ENCODE results near the gene GTF2F2. TPM values are rescaled to one million over a fixed set of nuclear protein-coding genes. Genes with fewer than 3 reads are reported as not detected.

The GTF2F2 gene
- total and polyA plus RNA-seq, 2 donors (not counting 1 experiment from before 2014, with no cell fraction given), result 5.9 to 19.6 TPM

DNA sequence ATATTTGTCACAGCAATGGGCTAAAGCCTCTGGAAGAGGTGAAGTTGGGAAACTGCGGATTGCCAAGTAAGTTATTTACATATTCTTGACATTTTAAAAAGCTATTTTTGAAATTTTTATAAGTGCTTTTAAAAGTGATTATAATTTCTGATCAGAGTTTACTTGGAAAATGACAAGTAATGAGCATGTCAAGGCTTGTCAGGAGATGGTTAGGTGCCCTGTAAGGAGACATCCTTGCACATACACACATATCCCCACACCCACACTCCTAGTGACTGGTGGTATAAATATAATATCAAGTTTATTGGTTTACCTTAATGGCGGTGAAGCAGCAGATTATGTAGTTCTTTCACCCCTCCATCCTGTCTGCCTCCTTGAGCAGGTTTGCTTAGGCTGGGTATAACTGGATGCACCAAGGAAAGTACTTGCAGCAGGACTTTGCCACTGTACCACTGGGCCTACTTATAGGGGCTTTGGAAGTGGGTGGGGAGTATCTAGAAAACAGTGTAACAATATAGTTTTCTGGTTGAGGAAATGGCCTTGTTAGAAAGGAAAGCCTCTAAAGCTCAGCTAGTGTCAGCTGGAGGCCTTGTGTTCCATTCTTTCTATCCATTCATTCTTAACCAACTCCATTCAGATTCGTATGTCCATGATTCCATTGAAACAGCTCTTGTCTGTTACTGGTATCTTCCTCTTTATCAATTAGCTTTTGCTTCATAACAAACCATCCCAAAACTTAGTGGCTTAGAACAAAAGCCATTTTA is 16.6 kb downstream of the GTF2F2 start:
- Mint-ChIP-seq H3K4me3 (no peak overlapping the region), H3K27me3 (no peaks in the 10 kb centered on the region), H3K4me1 (peaks cover 37% of the 10 kb centered on the region), H3K9me3 (ENCODE audit: insufficient read depth) (peaks cover 3% of the 10 kb centered on the region), H3K27ac (no peak overlapping the region)
- CTCF ChIA-PET, result no interaction called here
- intact Hi-C loops (cut with micrococcal nuclease), result no loop called here
- DNase-seq (no peak), ATAC-seq (ENCODE audit: low read depth) (no peak)
- TF ChIP-seq EZH2 (IDR thresholded peaks at IDR 0.05; ENCODE audit: borderline replicate concordance, insufficient read depth, low read depth, low read length, poor library complexity, severe bottlenecking), result no peak
- TF ChIP-seq, protein P1, sequence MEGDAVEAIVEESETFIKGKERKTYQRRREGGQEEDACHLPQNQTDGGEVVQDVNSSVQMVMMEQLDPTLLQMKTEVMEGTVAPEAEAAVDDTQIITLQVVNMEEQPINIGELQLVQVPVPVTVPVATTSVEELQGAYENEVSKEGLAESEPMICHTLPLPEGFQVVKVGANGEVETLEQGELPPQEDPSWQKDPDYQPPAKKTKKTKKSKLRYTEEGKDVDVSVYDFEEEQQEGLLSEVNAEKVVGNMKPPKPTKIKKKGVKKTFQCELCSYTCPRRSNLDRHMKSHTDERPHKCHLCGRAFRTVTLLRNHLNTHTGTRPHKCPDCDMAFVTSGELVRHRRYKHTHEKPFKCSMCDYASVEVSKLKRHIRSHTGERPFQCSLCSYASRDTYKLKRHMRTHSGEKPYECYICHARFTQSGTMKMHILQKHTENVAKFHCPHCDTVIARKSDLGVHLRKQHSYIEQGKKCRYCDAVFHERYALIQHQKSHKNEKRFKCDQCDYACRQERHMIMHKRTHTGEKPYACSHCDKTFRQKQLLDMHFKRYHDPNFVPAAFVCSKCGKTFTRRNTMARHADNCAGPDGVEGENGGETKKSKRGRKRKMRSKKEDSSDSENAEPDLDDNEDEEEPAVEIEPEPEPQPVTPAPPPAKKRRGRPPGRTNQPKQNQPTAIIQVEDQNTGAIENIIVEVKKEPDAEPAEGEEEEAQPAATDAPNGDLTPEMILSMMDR (IDR thresholded peaks at IDR 0.05), result no peak
- H3K27me3 ChIP-seq (replicated peaks in 1 of 4; ENCODE audit: control extremely low read depth in 1 of 4, control insufficient read depth in 3 of 4, insufficient read depth in 4 of 4, low read length in 3 of 4), result no peaks in the 10 kb centered on the region
- peaks cover 34% of the 10 kb centered on the region for H4K20me1 ChIP-seq (ENCODE audit: control insufficient read depth, insufficient read depth, low read length, poor library complexity, severe bottlenecking)
- H3K9me3 ChIP-seq (ENCODE audit: control extremely low read depth in 1 of 3, control insufficient read depth in 2 of 3, insufficient read depth in 1 of 3, low read length in 2 of 3), result peaks cover 0 to 11% (median 0%) of the 10 kb centered on the region in 3 donors
- 100% methylated on average over 1 of the region's 3 CpGs for WGBS (ENCODE audit: insufficient coverage)
- peaks cover 85% of the 10 kb centered on the region for H3K79me2 ChIP-seq (ENCODE audit: control insufficient read depth, insufficient read depth, low read length)
- POLR2A ChIA-PET, result no interaction called here
- no peak overlapping the region for H3K9ac ChIP-seq (ENCODE audit: low read length)
- no peak overlapping the region for H3K27ac ChIP-seq (ENCODE audit: low read length in 2 of 2)
- H3K4me2 ChIP-seq (replicated peaks; ENCODE audit: low read depth, low read length, poor library complexity, severe bottlenecking), result no peak overlapping the region
- peaks cover 16 to 17% of the 10 kb centered on the region in 2 donors for H3K4me1 ChIP-seq (ENCODE audit: control insufficient read depth in 2 of 2, insufficient read depth in 2 of 2, low read length in 2 of 2)
- H3K36me3 ChIP-seq (replicated peaks in 1 of 2; ENCODE audit: control extremely low read depth in 1 of 2, control insufficient read depth in 1 of 2, extremely low read depth in 1 of 2, insufficient read depth in 2 of 2, low read length in 1 of 2), result peaks cover 3 to 21% of the 10 kb centered on the region in 2 experiments
- no peak overlapping the region for H3K4me3 ChIP-seq (ENCODE audit: control extremely low read depth in 1 of 5, extremely low read depth in 1 of 5, insufficient read depth in 1 of 5, low read depth in 2 of 5, low read length in 4 of 5)
- no peak overlapping the region for H2AFZ ChIP-seq (ENCODE audit: insufficient read depth, low read depth, low read length, poor library complexity, severe bottlenecking)

DNA sequence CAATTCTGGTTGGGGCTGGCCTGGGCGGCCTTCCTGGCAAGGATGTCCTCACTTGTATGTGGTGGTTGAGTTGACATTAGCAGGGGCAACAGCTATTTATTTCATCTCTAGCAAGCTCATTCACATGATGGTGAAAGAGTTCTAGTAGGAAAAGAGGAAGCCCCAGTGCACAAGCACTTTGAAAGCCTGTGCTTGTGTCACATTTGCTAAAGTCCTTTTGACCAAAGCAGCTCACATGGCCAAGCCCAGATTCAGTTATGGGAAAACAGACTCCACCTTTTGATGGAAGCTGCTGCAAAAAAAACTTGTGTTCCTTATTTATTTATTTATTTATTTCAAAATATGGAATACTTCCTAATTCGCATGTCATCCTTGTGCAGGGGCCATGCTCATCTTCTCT is 17.2 kb downstream of the GTF2F2 start:
- TF ChIP-seq EZH2 (IDR thresholded peaks at IDR 0.05; ENCODE audit: borderline replicate concordance, insufficient read depth, low read depth, low read length, poor library complexity, severe bottlenecking), result no peak
- TF ChIP-seq, protein P1 (IDR thresholded peaks at IDR 0.05), result no peak
- peaks cover 35% of the 10 kb centered on the region for H4K20me1 ChIP-seq (ENCODE audit: control insufficient read depth, insufficient read depth, low read length, poor library complexity, severe bottlenecking)
- Mint-ChIP-seq H3K4me1 (peaks cover 32% of the 10 kb centered on the region), H3K27me3 (no peaks in the 10 kb centered on the region), H3K4me3 (no peak overlapping the region), H3K27ac (no peak overlapping the region), H3K9me3 (ENCODE audit: insufficient read depth) (peaks cover 3% of the 10 kb centered on the region)
- peaks cover 3 to 21% of the 10 kb centered on the region in 2 experiments for H3K36me3 ChIP-seq (replicated peaks in 1 of 2; ENCODE audit: control extremely low read depth in 1 of 2, control insufficient read depth in 1 of 2, extremely low read depth in 1 of 2, insufficient read depth in 2 of 2, low read length in 1 of 2)
- ATAC-seq (ENCODE audit: low read depth) (no peak), DNase-seq (no peak)
- H3K4me1 ChIP-seq (ENCODE audit: control insufficient read depth in 2 of 2, insufficient read depth in 2 of 2, low read length in 2 of 2), result peaks cover 11% of the 10 kb centered on the region in 2 donors
- no peaks in the 10 kb centered on the region for H3K27me3 ChIP-seq (replicated peaks in 1 of 4; ENCODE audit: control extremely low read depth in 1 of 4, control insufficient read depth in 3 of 4, insufficient read depth in 4 of 4, low read length in 3 of 4)
- no peak overlapping the region for H3K9ac ChIP-seq (ENCODE audit: low read length)
- ChIA-PET POLR2A (no interaction called here), CTCF (no interaction called here)
- no peak overlapping the region for H3K27ac ChIP-seq (ENCODE audit: low read length in 2 of 2)
- no CpG with 5 or more reads among the region's 2 CpGs for WGBS (ENCODE audit: insufficient coverage)
- no peak overlapping the region for H3K4me3 ChIP-seq (ENCODE audit: control extremely low read depth in 1 of 5, extremely low read depth in 1 of 5, insufficient read depth in 1 of 5, low read depth in 2 of 5, low read length in 4 of 5)
- no peak overlapping the region for H3K4me2 ChIP-seq (replicated peaks; ENCODE audit: low read depth, low read length, poor library complexity, severe bottlenecking)
- H3K79me2 ChIP-seq (ENCODE audit: control insufficient read depth, insufficient read depth, low read length), result peaks cover 87% of the 10 kb centered on the region
- no peak overlapping the region for H2AFZ ChIP-seq (ENCODE audit: insufficient read depth, low read depth, low read length, poor library complexity, severe bottlenecking)
- H3K9me3 ChIP-seq (ENCODE audit: control extremely low read depth in 1 of 3, control insufficient read depth in 2 of 3, insufficient read depth in 1 of 3, low read length in 2 of 3), result peaks cover 0 to 11% (median 0%) of the 10 kb centered on the region in 3 donors
- intact Hi-C loops (cut with micrococcal nuclease), result no loop called here
